HG03378 (cell line): ENCODE measurements around the gene RAB6C.
"Not testable (repeated sequence)": the region's sequence is repeated elsewhere in the genome, so short reads cannot be mapped to it uniquely, and the experiment has no call there.

Source experiments
- ATAC-seq: cut with Tn5 transposase; IDR thresholded peaks from one replicate; pipeline ENCODE4 v1.9.1; 2021; ENCODE audit warnings: mild to moderate bottlenecking, moderate library complexity; ENCODE audit not compliant: unreplicated experiment

The RAB6C gene

GRCh38 chr2:129993151-129993550 lies 13.7 kb downstream of the RAB6C start:
- ATAC-seq = not testable (repeated sequence)

- not testable (repeated sequence) for ATAC-seq
Measured at GRCh38 chr2:129996657-129997237, 17.3 kb downstream of the RAB6C start.

- ATAC-seq = not testable (repeated sequence)
Measured at GRCh38 chr2:129998771-129999170, 19.3 kb downstream of the RAB6C start.

GRCh38 chr2:130005862-130006261 lies 26.4 kb downstream of the RAB6C start:
- ATAC-seq = not testable (repeated sequence)

GRCh38 chr2:130016701-130017100 lies 37.2 kb downstream of the RAB6C start:
- ATAC-seq = not testable (repeated sequence)

GRCh38 chr2:130019402-130019801 lies 39.9 kb downstream of the RAB6C start:
- no peak for ATAC-seq

- not testable (repeated sequence) for ATAC-seq
Measured at GRCh38 chr2:130020069-130020468, 40.6 kb downstream of the RAB6C start.

GRCh38 chr2:130025931-130026330 lies 46.5 kb downstream of the RAB6C start:
- ATAC-seq = not testable (repeated sequence)
